Activated T-helper 1 cell treated with anti-CD3 and anti-CD28 coated beads, Interleukin-12 subunit alpha, Interleukin-12 subunit beta, Interleukin-2, Interleukin-4 antibody, amounts not matched to agents 30 ng/mL and 10 ng/mL and 1 ng/mL, durations not matched to agents 14 hours and 24 hours and 36 hours (primary cell): ENCODE data around the gene RUFY3. TPM values are rescaled to one million over a fixed set of nuclear protein-coding genes. Genes with fewer than 3 reads are reported as not detected.
"Not testable (repeated sequence)": the region's sequence is repeated elsewhere in the genome, so short reads cannot be mapped to it uniquely, and the experiment has no call there.

Experiments
- DNase-seq: peaks from one replicate; pipeline ENCODE4 v3.0.0; 2021; ENCODE audit warnings: low spot score
- H3K27ac Mint-ChIP-seq: one replicate; pipeline ENCODE4 v1.8.0; 2021; ENCODE audit warnings: mild to moderate bottlenecking, mixed read lengths
- H3K27me3 Mint-ChIP-seq: one replicate; pipeline ENCODE4 v1.8.0; 2022; ENCODE audit warnings: mild to moderate bottlenecking, moderate library complexity, mixed read lengths; ENCODE audit not compliant: insufficient read depth
- H3K36me3 Mint-ChIP-seq: one replicate; pipeline ENCODE4 v1.8.0; 2021; ENCODE audit warnings: low read depth, mixed read lengths
- H3K4me1 Mint-ChIP-seq: one replicate; pipeline ENCODE4 v1.8.0; 2021; ENCODE audit warnings: low read depth, mixed read lengths
- H3K4me3 Mint-ChIP-seq: one replicate; pipeline ENCODE4 v1.8.0; 2021; ENCODE audit warnings: mild to moderate bottlenecking, moderate library complexity, mixed read lengths
- H3K9me3 Mint-ChIP-seq: one replicate; pipeline ENCODE4 v1.8.0; 2021; ENCODE audit warnings: mixed read lengths
- intact Hi-C: fragments of 100-400 bp; cut with micrococcal nuclease; formaldehyde crosslinking; loops from one replicate; pipeline ENCODE4 v1.15.1; 2024
- total RNA-seq: library from RNA; stranded (reverse); gene quantifications from 2 replicates; pipeline ENCODE4 v1.2.3, GENCODE V29; 2022

Gene RUFY3
- total RNA-seq, 1 donor from 2014 or later, result 12.5 TPM

DNA sequence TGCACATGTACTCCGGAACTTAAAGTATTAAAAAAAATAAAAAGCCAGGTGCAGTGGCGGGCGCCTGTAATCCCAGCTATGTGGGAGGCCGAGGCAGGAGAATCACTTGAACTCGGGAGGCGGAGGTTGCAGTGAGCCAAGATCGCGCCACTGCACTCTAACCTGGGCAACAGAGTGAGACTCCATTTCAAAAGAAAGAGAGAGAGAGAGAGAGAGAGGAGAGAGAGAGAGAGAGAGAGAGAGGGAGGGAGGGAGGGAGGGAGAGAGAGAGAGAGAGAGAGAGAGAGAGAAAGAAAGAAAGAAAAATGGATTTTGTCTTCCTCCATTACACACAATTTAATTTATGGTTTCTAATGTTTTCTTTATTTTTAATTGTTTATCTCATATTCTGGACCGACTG is 11.1 kb downstream of the RUFY3 start:
- H3K4me1 Mint-ChIP-seq, result peaks cover 36% of the 10 kb centered on the region
- H3K36me3 Mint-ChIP-seq, H3K9me3 Mint-ChIP-seq, DNase-seq, H3K4me3 Mint-ChIP-seq, H3K27me3 Mint-ChIP-seq, H3K27ac Mint-ChIP-seq, intact Hi-C loops: not testable (repeated sequence)

GRCh38 chr4:70734168-70734954 is 12.6 kb downstream of the RUFY3 start:
- peaks cover 36% of the 10 kb centered on the region for H3K4me1 Mint-ChIP-seq
- peak overlapping the region; percentile 68 for H3K4me3 Mint-ChIP-seq
- no peaks in the 10 kb centered on the region for H3K9me3 Mint-ChIP-seq
- DNase-seq, result peak; percentile 29
- H3K27me3 Mint-ChIP-seq, result no peaks in the 10 kb centered on the region
- intact Hi-C loops, result loop anchor here (1.0 kb wide), 3 partner anchors 29 to 67 kb away; partner anchors contain the start of gene UTP3
- H3K27ac Mint-ChIP-seq, result peak overlapping the region; percentile 33
- no peaks in the 10 kb centered on the region for H3K36me3 Mint-ChIP-seq

DNA sequence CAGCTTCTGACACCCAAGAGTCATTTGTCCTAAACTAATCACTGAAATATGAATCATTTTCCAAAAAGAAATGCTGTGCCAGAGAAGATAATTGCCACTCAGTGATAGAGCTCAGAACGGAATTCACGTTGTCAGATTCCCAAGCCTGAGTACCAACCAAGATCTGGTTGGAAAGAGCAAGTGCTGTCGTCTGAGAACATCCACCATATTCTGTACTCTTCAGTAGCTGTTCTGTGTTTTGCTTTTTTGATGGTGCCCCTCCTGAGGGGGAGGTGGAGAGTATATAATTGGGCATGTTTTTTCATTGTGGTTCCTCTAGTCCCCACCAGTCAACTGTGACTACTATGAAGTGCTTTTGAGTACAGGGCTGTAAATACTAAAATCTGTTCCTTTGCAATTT is 13.2 kb downstream of the RUFY3 start:
- Mint-ChIP-seq H3K36me3 (no peaks in the 10 kb centered on the region), H3K4me3 (peak overlapping the region; percentile 68), H3K9me3 (no peaks in the 10 kb centered on the region), H3K4me1 (peaks cover 36% of the 10 kb centered on the region), H3K27ac (peak overlapping the region; percentile 33), H3K27me3 (no peaks in the 10 kb centered on the region)
- intact Hi-C loops, result loop anchor here (1.0 kb wide), 3 partner anchors 30 to 66 kb away; partner anchors contain the start of gene UTP3
- no peak for DNase-seq

DNA sequence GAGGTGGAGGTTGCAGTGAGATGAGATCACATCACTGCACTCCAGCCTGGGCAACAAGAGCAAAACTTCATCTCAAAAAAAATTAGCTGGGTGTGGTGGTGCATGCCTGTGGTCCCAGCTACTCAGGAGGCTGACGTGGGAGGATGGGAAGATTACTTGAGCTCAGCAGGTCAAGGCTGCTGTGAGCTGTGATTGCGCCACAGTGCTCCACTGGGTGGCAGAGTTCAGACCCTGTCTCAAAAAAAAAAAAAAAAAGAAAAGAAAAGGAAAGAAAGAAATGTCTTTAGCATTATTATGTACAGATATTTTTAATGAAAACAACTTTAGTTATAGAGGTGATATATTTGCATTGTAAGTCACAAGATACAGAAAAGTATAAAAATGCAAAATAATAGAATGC is 14.2 kb downstream of the RUFY3 start:
- DNase-seq, intact Hi-C loops, H3K27me3 Mint-ChIP-seq, H3K9me3 Mint-ChIP-seq, H3K27ac Mint-ChIP-seq, H3K36me3 Mint-ChIP-seq: not testable (repeated sequence)
- H3K4me1 Mint-ChIP-seq, result peaks cover 36% of the 10 kb centered on the region
- peak overlapping the region; percentile 57 for H3K4me3 Mint-ChIP-seq

DNA sequence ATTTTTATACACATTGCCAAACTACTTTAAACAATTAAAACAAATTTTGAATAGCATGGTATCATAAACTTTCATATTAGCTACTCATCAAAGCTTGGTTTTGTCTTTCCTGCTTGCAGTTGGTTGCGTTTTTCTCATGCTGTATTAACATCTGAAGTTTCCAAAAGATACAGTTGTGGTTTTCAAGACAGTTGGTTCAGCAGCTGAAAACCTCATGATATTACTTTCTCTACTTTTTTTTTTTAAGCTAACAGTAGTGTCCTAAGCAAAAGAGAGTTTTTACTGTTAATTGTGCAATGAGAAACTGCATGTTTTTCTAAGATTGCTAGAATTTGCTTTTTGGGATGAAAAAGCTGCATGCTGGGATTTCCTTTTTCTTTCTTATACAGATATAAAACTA is 15.2 kb downstream of the RUFY3 start:
- H3K27ac Mint-ChIP-seq, result peak overlapping the region; percentile 34
- intact Hi-C loops, result no loop called here
- no peaks in the 10 kb centered on the region for H3K9me3 Mint-ChIP-seq
- peaks cover 5% of the 10 kb centered on the region for H3K27me3 Mint-ChIP-seq
- DNase-seq, result no peak
- H3K36me3 Mint-ChIP-seq, result no peaks in the 10 kb centered on the region
- H3K4me3 Mint-ChIP-seq, result no peak overlapping the region
- H3K4me1 Mint-ChIP-seq, result peaks cover 36% of the 10 kb centered on the region

DNA sequence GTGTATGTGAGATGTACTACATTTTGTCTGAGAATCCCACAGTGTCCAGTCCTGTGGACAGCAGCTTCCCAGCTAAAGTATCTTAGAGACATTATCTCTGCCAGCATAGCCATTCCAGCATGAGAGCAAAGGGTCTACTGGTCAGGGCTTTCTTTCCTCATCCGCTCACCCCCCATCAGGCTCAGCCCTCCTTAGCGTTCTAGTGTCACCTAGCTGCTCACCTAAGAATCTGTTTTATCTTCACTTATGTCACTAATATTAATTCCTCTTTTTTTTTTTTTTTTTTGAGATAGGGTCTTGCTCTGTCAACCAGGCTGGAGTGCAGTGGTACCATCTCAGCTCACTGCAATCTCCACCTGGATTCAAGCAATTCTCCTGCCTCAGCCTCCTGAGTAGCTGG is 15.6 kb downstream of the RUFY3 start:
- intact Hi-C loops, result no loop called here
- H3K9me3 Mint-ChIP-seq, result no peaks in the 10 kb centered on the region
- peak overlapping the region; percentile 39 for H3K4me3 Mint-ChIP-seq
- H3K4me1 Mint-ChIP-seq, result peaks cover 36% of the 10 kb centered on the region
- H3K36me3 Mint-ChIP-seq, result no peaks in the 10 kb centered on the region
- DNase-seq, result no peak
- H3K27ac Mint-ChIP-seq, result no peak overlapping the region
- H3K27me3 Mint-ChIP-seq, result peaks cover 7% of the 10 kb centered on the region

DNA sequence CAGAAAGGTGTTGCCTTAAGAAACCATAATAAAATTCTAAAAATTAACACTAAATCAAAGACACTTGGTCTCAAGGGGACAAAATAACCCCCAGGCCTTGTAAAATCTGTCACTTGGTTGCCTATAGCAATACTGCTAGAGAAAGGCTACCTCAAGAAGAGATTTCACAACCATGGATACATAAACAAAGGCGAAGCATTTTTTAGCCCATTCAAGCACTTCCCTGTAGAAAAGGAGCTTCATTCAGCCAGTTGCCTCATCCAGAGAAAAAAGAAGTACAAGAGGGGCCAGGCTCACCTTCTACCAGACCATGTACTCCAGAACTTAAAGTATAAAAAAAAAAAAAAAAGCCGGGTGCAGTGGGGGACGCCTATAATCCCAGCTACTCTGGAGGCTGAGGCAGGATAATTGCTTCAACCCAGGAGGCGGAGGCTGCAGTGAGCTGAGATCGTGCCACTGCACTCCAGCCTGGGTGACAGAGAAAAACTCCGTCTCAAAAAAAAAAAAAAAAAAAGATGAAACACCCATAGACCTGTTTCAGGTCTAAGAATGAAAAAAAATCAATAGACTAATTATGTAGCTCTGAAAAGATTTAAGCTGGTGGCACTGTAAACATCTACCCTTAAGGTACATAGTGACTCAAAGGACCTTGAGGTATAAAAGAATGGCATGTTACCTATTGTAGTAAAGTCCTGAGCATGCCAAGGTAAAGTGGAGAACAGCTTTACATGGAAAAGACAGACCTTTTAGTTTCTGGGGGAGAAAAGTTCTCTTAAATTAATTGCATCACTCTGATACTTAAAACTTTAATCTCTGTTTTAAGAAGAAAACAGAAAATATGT is 18.0 kb downstream of the RUFY3 start:
- intact Hi-C loops, result no loop called here
- no peak overlapping the region for H3K4me3 Mint-ChIP-seq
- DNase-seq, result no peak
- no peaks in the 10 kb centered on the region for H3K9me3 Mint-ChIP-seq
- no peak overlapping the region for H3K27ac Mint-ChIP-seq
- H3K27me3 Mint-ChIP-seq, result peaks cover 8% of the 10 kb centered on the region
- no peaks in the 10 kb centered on the region for H3K36me3 Mint-ChIP-seq
- H3K4me1 Mint-ChIP-seq, result peaks cover 25% of the 10 kb centered on the region

DNA sequence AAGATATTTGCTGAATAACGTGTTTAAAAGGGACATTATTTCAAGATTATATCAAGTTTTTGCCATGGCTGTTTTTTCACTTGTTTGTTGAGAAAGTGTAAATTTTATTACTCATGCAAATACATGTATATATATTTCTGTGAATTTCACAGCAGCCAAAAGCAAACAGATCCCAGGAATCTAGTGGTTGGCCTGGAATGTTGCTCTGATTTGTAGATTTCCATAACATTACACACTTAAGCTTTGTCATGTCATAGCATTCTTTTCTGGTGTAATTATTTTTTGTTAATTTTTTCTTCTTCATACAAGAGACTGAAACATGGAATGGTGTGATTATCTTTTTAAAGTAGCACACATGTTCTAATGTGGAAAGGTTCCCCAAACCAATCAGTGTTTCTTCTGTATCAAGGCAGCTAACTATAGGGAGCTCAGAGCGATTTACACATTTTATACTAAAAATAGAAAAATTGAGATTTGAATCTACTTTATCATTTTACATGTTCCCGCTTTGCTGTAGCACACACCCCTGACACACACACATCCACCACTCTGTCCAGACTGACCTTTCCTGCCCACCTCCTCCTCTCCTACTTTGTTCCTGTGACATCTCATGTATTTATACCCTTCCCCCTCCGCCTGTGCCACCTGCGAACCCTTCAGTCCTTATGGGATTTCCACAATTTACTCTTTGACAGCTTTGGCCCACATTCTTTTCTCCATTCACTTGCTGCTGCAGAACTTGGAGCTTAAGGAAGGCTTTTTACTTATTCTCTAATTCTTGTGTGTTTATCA is 20.3 kb downstream of the RUFY3 start:
- no peaks in the 10 kb centered on the region for H3K36me3 Mint-ChIP-seq
- peaks cover 4% of the 10 kb centered on the region for H3K4me1 Mint-ChIP-seq
- peaks cover 8% of the 10 kb centered on the region for H3K27me3 Mint-ChIP-seq
- no peak overlapping the region for H3K27ac Mint-ChIP-seq
- no peak for DNase-seq
- H3K4me3 Mint-ChIP-seq, result no peak overlapping the region
- H3K9me3 Mint-ChIP-seq, result no peaks in the 10 kb centered on the region
- intact Hi-C loops, result no loop called here

DNA sequence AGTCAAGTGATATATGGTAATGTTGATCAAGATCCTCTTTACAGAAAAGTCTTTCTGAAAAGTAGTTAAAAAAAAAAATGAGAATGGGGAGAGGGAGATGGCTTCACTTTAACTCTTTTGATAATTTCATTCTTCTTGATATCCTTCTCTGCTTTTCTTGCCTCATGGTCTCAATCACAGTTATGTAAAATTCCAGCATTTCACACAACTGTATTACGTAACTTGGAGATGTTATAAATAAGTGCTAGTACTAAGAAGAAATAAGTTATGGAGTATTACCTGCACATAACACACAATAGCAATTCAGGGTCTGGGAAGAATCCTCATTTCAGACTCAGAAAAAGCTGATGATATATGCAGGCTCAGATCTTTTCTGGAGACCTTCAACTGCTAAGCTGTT is 22.0 kb downstream of the RUFY3 start:
- Mint-ChIP-seq H3K4me3 (no peak overlapping the region), H3K27me3 (peaks cover 8% of the 10 kb centered on the region), H3K36me3 (peaks cover 2% of the 10 kb centered on the region), H3K27ac (no peak overlapping the region), H3K9me3 (no peaks in the 10 kb centered on the region), H3K4me1 (no peaks in the 10 kb centered on the region)
- intact Hi-C loops, result no loop called here
- no peak for DNase-seq

- H3K9me3 Mint-ChIP-seq, result no peaks in the 10 kb centered on the region
- intact Hi-C loops, result no loop called here
- H3K4me3 Mint-ChIP-seq, result no peak overlapping the region
- H3K36me3 Mint-ChIP-seq, result peaks cover 4% of the 10 kb centered on the region
- peaks cover 7% of the 10 kb centered on the region for H3K27me3 Mint-ChIP-seq
- no peaks in the 10 kb centered on the region for H3K4me1 Mint-ChIP-seq
- DNase-seq, result no peak
- H3K27ac Mint-ChIP-seq, result no peak overlapping the region
Observed at GRCh38 chr4:70746179-70746839, 24.5 kb downstream of the RUFY3 start.

GRCh38 chr4:70747874-70748273 is 26.1 kb downstream of the RUFY3 start:
- H3K4me3 Mint-ChIP-seq, result no peak overlapping the region
- no peaks in the 10 kb centered on the region for H3K4me1 Mint-ChIP-seq
- peaks cover 1% of the 10 kb centered on the region for H3K27me3 Mint-ChIP-seq
- no peak overlapping the region for H3K27ac Mint-ChIP-seq
- no peaks in the 10 kb centered on the region for H3K9me3 Mint-ChIP-seq
- peaks cover 4% of the 10 kb centered on the region for H3K36me3 Mint-ChIP-seq
- intact Hi-C loops, result no loop called here
- no peak for DNase-seq

- intact Hi-C loops, result no loop called here
Observed at GRCh38 chr4:70749313-70749712, 27.5 kb downstream of the RUFY3 start.

More at GRCh38 chr4:70749313-70749712, 27.5 kb downstream of the RUFY3 start:
- peaks cover 4% of the 10 kb centered on the region for H3K36me3 Mint-ChIP-seq
- no peak overlapping the region for H3K27ac Mint-ChIP-seq
- H3K27me3 Mint-ChIP-seq, result peaks cover 1% of the 10 kb centered on the region
- DNase-seq, result no peak
- no peaks in the 10 kb centered on the region for H3K4me1 Mint-ChIP-seq
- no peak overlapping the region for H3K4me3 Mint-ChIP-seq
- no peaks in the 10 kb centered on the region for H3K9me3 Mint-ChIP-seq
